HG02981 (cell line): ENCODE data around the gene PXDN.
"Not testable (repeated sequence)": the region's sequence is repeated elsewhere in the genome, so short reads cannot be mapped to it uniquely, and the experiment has no call there.

Source experiments
- ATAC-seq: cut with Tn5 transposase; IDR thresholded peaks from one replicate; pipeline ENCODE4 v1.9.1; 2021; ENCODE audit warnings: mild to moderate bottlenecking, moderate library complexity; ENCODE audit not compliant: unreplicated experiment

The PXDN gene

GRCh38 chr2:1742301-1742680 lies 2.0 kb downstream of the PXDN start:
- ATAC-seq = no peak

DNA sequence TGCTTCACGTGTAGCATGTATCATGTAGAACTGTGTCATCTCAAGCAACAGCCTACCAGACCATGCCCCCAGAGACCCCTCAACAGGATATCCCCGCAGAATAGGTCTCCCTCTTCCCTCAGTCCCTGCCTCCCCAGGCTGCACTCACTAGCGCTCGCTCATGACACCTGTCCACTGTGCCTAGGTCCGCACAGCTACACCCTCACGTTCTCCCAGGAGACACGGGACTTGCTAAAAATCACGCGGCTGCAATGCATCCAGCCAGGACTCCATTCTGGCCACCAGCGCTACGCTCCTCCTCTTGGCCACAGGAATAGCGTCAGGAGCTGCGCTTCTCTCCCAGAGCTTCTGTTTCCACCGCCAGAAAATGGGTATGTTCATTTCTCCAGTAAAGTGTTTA lies 2.5 kb downstream of the PXDN start:
- no peak for ATAC-seq

DNA sequence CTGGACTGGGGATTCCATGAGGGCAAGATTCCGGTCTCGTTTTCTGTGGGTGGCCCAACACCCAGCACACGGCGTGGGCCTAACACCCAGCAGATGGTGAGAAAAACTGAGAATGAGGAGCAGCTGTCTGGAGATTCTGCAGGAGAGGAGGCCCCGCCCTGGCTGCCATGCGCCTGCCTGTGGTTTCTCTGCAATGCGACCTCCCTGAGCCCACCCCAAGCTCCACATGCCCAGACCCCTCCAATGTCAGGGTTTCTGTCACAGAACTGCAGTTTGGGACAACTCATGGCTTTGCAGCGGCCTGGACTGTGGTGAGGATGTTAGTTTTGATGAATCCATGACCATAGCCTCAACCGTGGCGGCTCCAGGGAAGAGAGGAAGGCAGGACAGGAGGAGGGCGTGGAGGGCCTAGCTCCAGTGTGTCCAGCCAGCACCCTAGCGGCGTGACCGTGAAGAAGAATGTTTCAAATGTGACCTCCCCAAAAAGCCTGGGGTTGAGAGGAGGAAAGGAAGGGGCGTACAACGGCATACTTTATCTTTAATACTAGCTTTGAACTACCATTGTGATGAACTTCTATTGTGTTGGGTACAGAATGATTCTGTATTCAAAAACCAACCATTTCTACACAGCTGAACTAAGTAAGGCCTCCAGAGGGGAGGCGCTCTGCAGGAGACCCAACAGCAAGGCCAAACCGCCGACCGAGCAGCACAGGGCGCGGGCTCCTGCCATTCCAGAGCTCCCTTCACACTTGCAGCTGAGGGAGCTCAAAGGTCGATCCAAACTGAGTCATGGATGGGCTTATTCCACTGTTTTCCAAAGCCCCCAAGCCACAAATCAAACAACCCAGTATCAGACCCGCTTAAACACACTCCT lies 3.4 kb downstream of the PXDN start:
- ATAC-seq = no peak

GRCh38 chr2:1739961-1740715 lies 4.2 kb downstream of the PXDN start:
- no peak for ATAC-seq

- no peak for ATAC-seq
Measured at GRCh38 chr2:1739322-1739957, 4.9 kb downstream of the PXDN start.

GRCh38 chr2:1738646-1739302 lies 5.5 kb downstream of the PXDN start:
- ATAC-seq = no peak

- no peak for ATAC-seq
Measured at GRCh38 chr2:1738163-1738562, 6.2 kb downstream of the PXDN start.

DNA sequence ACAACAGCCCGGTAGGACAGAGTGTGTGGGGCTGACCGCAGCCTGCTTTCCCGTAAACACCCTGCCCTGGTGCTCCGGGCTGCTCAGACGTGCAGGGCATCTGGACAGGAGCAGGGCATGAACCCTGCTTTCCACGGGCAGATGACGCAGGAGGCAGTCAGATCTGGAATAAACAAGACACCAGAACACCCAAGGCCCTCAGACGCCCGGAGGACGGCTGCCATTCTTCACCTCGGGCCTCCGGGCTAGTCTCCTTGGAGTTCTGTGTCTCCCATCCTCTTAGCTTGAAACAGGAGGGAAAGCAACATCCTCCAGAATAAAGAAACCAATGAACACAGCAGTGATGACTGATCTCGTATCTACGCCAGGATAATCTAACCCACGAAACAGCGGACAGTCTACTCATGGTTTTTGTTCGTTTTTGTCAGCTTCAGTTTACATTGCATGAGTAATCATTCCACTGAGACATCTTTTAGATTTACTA lies 7.3 kb downstream of the PXDN start:
- ATAC-seq = no peak

- no peak for ATAC-seq
Measured at GRCh38 chr2:1736045-1736444, 8.3 kb downstream of the PXDN start.

GRCh38 chr2:1733298-1733697 lies 11.0 kb downstream of the PXDN start:
- ATAC-seq = not testable (repeated sequence)

- ATAC-seq = no peak
Measured at GRCh38 chr2:1731963-1732768, 12.1 kb downstream of the PXDN start.

GRCh38 chr2:1731447-1731962 lies 12.8 kb downstream of the PXDN start:
- no peak for ATAC-seq

DNA sequence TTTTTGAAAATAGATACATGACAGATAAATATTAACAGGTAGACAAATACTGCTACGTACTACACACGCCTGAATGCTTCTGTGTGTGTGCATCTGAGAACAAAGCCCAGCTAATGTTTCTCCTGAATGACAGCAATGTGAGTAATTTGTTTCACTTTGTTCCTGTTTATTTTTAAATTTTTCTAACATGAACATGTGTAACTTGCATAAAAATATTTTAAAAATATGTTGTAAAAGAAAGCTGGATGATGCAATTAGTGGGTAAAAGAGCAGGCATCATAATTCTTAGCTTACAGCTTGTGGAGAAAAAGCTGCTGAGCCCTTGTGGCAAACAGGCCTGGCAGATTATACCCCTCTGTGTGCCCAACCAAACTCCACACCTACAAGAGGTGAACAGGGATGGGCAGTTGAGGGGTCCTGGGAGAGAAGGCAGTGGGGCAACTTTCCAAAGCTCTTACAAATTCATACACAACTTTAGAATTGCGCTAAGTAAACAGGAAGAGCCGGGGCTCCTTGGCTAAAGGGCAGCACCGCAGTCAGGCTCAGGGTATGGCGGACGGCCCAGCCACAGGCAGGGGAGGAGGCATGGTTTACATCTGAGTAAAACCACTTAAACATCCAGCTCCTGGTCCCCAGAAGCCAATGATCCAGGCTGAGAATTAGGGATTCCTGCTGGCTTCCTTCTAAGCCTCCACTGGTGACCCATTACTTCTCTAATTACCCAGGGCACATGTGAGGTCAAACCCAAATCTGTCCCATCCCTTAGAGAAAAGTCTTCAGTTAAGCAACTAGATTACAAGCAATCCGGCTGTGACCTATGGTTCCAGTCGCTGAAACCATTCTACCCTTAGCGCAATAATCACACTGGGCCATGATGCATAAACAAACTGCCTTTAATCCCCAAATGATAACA lies 14.0 kb downstream of the PXDN start:
- ATAC-seq = no peak

DNA sequence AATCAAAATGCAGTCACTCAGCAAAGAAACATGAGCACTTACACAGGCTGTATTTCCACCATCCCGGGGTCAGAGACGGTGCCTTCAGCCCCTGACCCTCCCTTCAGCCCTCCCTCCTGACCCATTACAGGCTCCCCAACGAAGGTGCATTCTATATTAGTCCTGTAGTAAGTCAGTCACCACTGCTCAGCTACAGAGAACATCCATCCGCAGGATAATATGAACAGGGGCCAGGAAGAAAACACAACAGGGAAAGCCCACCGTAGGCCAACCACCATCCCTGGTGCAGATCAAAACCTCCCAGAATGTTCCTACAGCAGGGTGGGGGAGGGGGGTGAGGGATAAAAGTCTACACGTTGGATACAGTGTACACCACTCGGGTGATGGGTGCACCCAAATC lies 15.1 kb downstream of the PXDN start:
- ATAC-seq = no peak

DNA sequence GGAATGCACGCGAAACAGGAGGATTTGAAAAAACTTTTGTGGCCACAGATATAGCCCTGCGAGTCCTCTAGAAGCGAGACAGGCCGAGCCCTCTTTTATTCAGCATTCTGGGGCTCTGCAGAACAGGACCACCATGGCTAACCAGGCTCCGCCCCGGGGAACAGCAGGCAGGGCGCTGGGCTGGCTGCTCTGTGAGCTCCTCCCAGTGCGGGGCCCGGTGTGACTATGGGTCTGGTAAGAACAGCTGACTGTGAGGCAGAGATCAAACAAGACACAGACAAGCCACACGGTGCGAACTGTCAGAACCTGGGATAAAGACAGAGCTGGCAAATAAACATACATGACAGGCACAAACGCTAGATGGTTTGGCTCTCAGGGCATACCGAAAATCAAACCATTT lies 15.5 kb downstream of the PXDN start:
- no peak for ATAC-seq

GRCh38 chr2:1727796-1728474 lies 16.4 kb downstream of the PXDN start:
- no peak for ATAC-seq

DNA sequence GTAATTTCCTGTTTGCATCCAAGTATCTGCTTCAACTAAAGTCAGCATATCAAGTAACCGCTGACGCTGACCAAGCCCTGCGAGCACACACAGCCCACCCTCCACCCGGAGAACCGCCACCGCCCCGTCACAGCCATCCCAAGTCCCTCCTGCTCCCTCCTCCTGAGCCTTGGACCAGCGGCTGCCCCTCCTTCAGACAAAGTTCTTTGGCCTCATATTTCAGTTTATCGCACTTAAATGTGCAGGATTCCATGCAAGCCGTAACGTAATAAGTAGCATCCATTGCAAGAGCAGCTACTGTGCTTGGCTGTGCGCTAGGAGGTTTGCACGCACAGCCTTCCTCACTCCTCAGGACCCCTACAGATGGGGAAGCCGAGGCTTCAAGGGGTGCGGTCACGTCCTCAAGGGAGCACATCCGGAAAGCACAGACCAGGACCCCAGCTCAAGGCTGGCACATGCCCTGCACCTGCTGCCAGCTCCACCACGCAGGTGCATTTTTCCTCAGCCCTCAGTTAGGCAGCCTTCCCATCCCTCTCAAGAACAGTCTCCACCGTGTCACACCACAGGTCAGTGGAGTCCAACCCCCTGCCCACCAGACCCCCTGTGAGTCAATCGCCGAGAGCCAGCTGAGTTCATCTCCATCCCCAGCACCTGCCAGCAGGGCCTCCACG lies 17.1 kb downstream of the PXDN start:
- ATAC-seq = no peak

- no peak for ATAC-seq
Measured at GRCh38 chr2:1726558-1726957, 17.8 kb downstream of the PXDN start.
